Fibroblast of lung (primary cell): ENCODE measurements around the gene DLG3.

Experiments
- CTCF ChIP-seq, 2 donors: IDR thresholded peaks in 1 of 2; conservative IDR thresholded peaks in 1 of 2; 1 replicate in 1 of 2; 2 replicates in 1 of 2; pipeline ENCODE4 v1.5.1; 2011 to 2012; ENCODE audit warnings: low read length in 2 of 2, control low read depth in 1 of 2, inconsistent platforms in 1 of 2, low read depth in 1 of 2, mild to moderate bottlenecking in 1 of 2
- EZH2 ChIP-seq: IDR thresholded peaks from 2 replicates; pipeline ENCODE4 v1.5.1; 2012; ENCODE audit warnings: low read length, control low read depth, mild to moderate bottlenecking; ENCODE audit errors: missing control alignments

GRCh38 chrX:70535198-70535597, 90.6 kb downstream of the DLG3 start:
- no peak for TF ChIP-seq EZH2
- no peak for TF ChIP-seq CTCF (conservative IDR thresholded peaks at IDR 0.05 in 1 of 2, IDR thresholded peaks at IDR 0.05 in 1 of 2; ENCODE audit: low read depth in 1 of 2, low read length in 2 of 2)
